GM06990 (cell line): ENCODE data around the gene SLC30A10.

ENCODE experiments used
- DNase-seq: peaks from one replicate; pipeline ENCODE4 v3.0.0-alpha.2; 2011; ENCODE audit not compliant: insufficient read length; ENCODE audit errors: extremely low read depth
- H3K27me3 ChIP-seq: replicated peaks from 2 replicates; pipeline ENCODE4 v1.6.0; 2011; ENCODE audit warnings: low read length; ENCODE audit not compliant: control insufficient read depth, insufficient read depth
- H3K36me3 ChIP-seq: 2 replicates; pipeline ENCODE4 v1.5.1; 2011; ENCODE audit warnings: low read length; ENCODE audit not compliant: control insufficient read depth, insufficient read depth
- H3K4me3 ChIP-seq: replicated peaks from 2 replicates; pipeline ENCODE4 v1.5.1; 2011; ENCODE audit warnings: low read depth, mild to moderate bottlenecking, control low read depth, low read length
- CTCF ChIP-seq: IDR thresholded peaks from 2 replicates; pipeline ENCODE4 v1.5.1; 2011; ENCODE audit warnings: low read length, control low read depth, mild to moderate bottlenecking, inconsistent platforms; ENCODE audit not compliant: insufficient read depth, poor library complexity, severe bottlenecking

The SLC30A10 gene

GRCh38 chr1:219926363-219926998, 1.9 kb downstream of the SLC30A10 start:
- no peak overlapping the region for H3K4me3 ChIP-seq
- peaks cover 4% of the 10 kb centered on the region for H3K27me3 ChIP-seq

GRCh38 chr1:219924342-219924741, 4.0 kb downstream of the SLC30A10 start:
- Histone ChIP-seq H3K27me3 (peaks cover 4% of the 10 kb centered on the region), H3K4me3 (no peak overlapping the region), H3K36me3 (no peaks in the 10 kb centered on the region)
- DNase-seq = no peak
- no peak for TF ChIP-seq CTCF

More at GRCh38 chr1:219926363-219926998, 1.9 kb downstream of the SLC30A10 start:
- no peak for DNase-seq
- no peaks in the 10 kb centered on the region for H3K36me3 ChIP-seq
- no peak for TF ChIP-seq CTCF

- TF ChIP-seq CTCF = no peak
- H3K4me3 ChIP-seq = no peak overlapping the region
- H3K27me3 ChIP-seq = no peaks in the 10 kb centered on the region; the same call in none of the 2 replicates
- H3K36me3 ChIP-seq = no peaks in the 10 kb centered on the region
- no peak for DNase-seq
These were observed 10.4 kb downstream of the SLC30A10 start for GRCh38 chr1:219917851-219918466.

- no peak for DNase-seq
- no peak for TF ChIP-seq CTCF
- H3K4me3 ChIP-seq = no peak overlapping the region
- no peaks in the 10 kb centered on the region; the same call in none of the 2 replicates for H3K27me3 ChIP-seq
- H3K36me3 ChIP-seq = no peaks in the 10 kb centered on the region
These were observed 11.1 kb downstream of the SLC30A10 start for GRCh38 chr1:219917281-219917680.

- no peak for DNase-seq
- TF ChIP-seq CTCF = no peak
- Histone ChIP-seq H3K4me3 (no peak overlapping the region), H3K27me3 (no peaks in the 10 kb centered on the region; the same call in 1 of the 2 replicates), H3K36me3 (no peaks in the 10 kb centered on the region)
These were observed 12.1 kb downstream of the SLC30A10 start for GRCh38 chr1:219916257-219916656.
